DOHH2 (cell line): Measurements from ENCODE around the gene SLC25A15.
"Not testable (repeated sequence)": the region's sequence is repeated elsewhere in the genome, so short reads cannot be mapped to it uniquely, and the experiment has no call there.

Source experiments
- H3F3A ChIP-seq: fragments of 200-600 bp; sonication (generic), shearing (Covaris generic); 2 replicates; pipeline ENCODE4 v1.6.0; 2016; ENCODE audit warnings: antibody characterized with exemption, mild to moderate bottlenecking; ENCODE audit not compliant: control insufficient read depth, insufficient read depth
- H3K27ac ChIP-seq: fragments of 200-600 bp; sonication (generic); 2 replicates; pipeline ENCODE4 v1.5.1; 2014; ENCODE audit warnings: low read depth, mild to moderate bottlenecking, low read length, moderate library complexity
- H3K27me3 ChIP-seq: fragments of 200-600 bp; sonication (generic); 2 replicates; pipeline ENCODE4 v1.6.1; 2014; ENCODE audit warnings: mild to moderate bottlenecking, low read length, mixed read lengths; ENCODE audit not compliant: control insufficient read depth
- H3K36me3 ChIP-seq: fragments of 200-600 bp; sonication (generic); 2 replicates; pipeline ENCODE4 v1.6.1; 2014; ENCODE audit warnings: mild to moderate bottlenecking, low read length, moderate library complexity, mixed read lengths; ENCODE audit not compliant: control insufficient read depth
- H3K4me1 ChIP-seq: fragments of 200-600 bp; sonication (generic); 2 replicates; pipeline ENCODE4 v1.6.1; 2014; ENCODE audit warnings: mild to moderate bottlenecking, low read length, mixed read lengths; ENCODE audit not compliant: control insufficient read depth
- H3K4me2 ChIP-seq: fragments of 200-600 bp; sonication (generic); 2 replicates; pipeline ENCODE4 v1.6.0; 2014; ENCODE audit warnings: mild to moderate bottlenecking, low read length, moderate library complexity
- H3K4me3 ChIP-seq: fragments of 200-600 bp; sonication (generic); 2 replicates; pipeline ENCODE4 v1.5.1; 2014; ENCODE audit warnings: mild to moderate bottlenecking, low read length, mixed read lengths
- H3K79me2 ChIP-seq: fragments of 200-600 bp; sonication (generic); 2 replicates; pipeline ENCODE4 v1.6.1; 2014; ENCODE audit warnings: mild to moderate bottlenecking, low read length, mixed read lengths; ENCODE audit not compliant: control insufficient read depth
- H3K9me2 ChIP-seq: fragments of 200-600 bp; sonication (generic); replicated peaks from 2 replicates; pipeline ENCODE4 v1.6.1; 2014; ENCODE audit warnings: mild to moderate bottlenecking, low read length, mixed read lengths; ENCODE audit not compliant: control insufficient read depth
- H3K9me3 ChIP-seq: fragments of 200-600 bp; sonication (generic); 2 replicates; pipeline ENCODE4 v1.6.1; 2014; ENCODE audit warnings: antibody characterized with exemption, low read length, mixed read lengths; ENCODE audit not compliant: control insufficient read depth, insufficient read depth
- H4K20me1 ChIP-seq: fragments of 200-600 bp; sonication (generic); 2 replicates; pipeline ENCODE4 v1.6.0; 2014; ENCODE audit warnings: low read depth, mild to moderate bottlenecking, antibody characterized with exemption, low read length, moderate library complexity; ENCODE audit not compliant: control insufficient read depth, insufficient read depth
- CTCF ChIP-seq: fragments of 200-600 bp; sonication (generic); IDR thresholded peaks from one replicate; pipeline ENCODE4 v1.5.1; 2014; ENCODE audit warnings: antibody characterized with exemption, mild to moderate bottlenecking, low read depth, low read length; ENCODE audit not compliant: poor library complexity, severe bottlenecking
- EZH2phosphoT487 ChIP-seq: fragments of 200-600 bp; sonication (generic); IDR thresholded peaks from 2 replicates; pipeline ENCODE4 v1.6.1; 2017; ENCODE audit warnings: borderline replicate concordance, mild to moderate bottlenecking, antibody characterized with exemption, low read length, moderate library complexity, mixed read lengths

The SLC25A15 gene

GRCh38 chr13:40779796-40780285, 9.6 kb upstream of the SLC25A15 start:
- Histone ChIP-seq H3K4me2 (no peak overlapping the region), H3K79me2 (no peaks in the 10 kb centered on the region), H4K20me1 (no peaks in the 10 kb centered on the region), H3K27ac (no peak overlapping the region), H3K4me3 (no peak overlapping the region), H3K27me3 (no peaks in the 10 kb centered on the region), H3K9me2 (no peaks in the 10 kb centered on the region), H3K36me3 (no peaks in the 10 kb centered on the region), H3K9me3 (no peaks in the 10 kb centered on the region), H3F3A (no peaks in the 10 kb centered on the region; the same call in 1 of the 2 replicates), H3K4me1 (peaks cover 42% of the 10 kb centered on the region)
- no peak for TF ChIP-seq CTCF
- TF ChIP-seq EZH2phosphoT487: no peak

GRCh38 chr13:40780822-40781401, 8.5 kb upstream of the SLC25A15 start:
- no peak for TF ChIP-seq EZH2phosphoT487
- peak; percentile 24 for TF ChIP-seq CTCF
- Histone ChIP-seq H3K27ac (no peak overlapping the region), H3K9me3 (no peaks in the 10 kb centered on the region), H3K4me2 (no peak overlapping the region), H4K20me1 (no peaks in the 10 kb centered on the region), H3K36me3 (no peaks in the 10 kb centered on the region), H3K4me1 (peaks cover 39% of the 10 kb centered on the region), H3K9me2 (no peaks in the 10 kb centered on the region), H3K27me3 (no peaks in the 10 kb centered on the region), H3K79me2 (no peaks in the 10 kb centered on the region), H3F3A (no peaks in the 10 kb centered on the region; the same call in 1 of the 2 replicates), H3K4me3 (no peak overlapping the region)

- Histone ChIP-seq H3K27me3 (no peaks in the 10 kb centered on the region), H3K27ac (no peak overlapping the region)
- TF ChIP-seq CTCF: no peak
- no peak for TF ChIP-seq EZH2phosphoT487
Observed at GRCh38 chr13:40781717-40782116, 7.7 kb upstream of the SLC25A15 start.

GRCh38 chr13:40782971-40783370, 6.4 kb upstream of the SLC25A15 start:
- H3K4me1 ChIP-seq: peaks cover 19% of the 10 kb centered on the region
- H3K9me3 ChIP-seq, H3K36me3 ChIP-seq, H4K20me1 ChIP-seq, H3K9me2 ChIP-seq, H3K4me2 ChIP-seq, H3K4me3 ChIP-seq, H3K27ac ChIP-seq, H3F3A ChIP-seq, H3K79me2 ChIP-seq, H3K27me3 ChIP-seq: not testable (repeated sequence)

More at GRCh38 chr13:40781717-40782116, 7.7 kb upstream of the SLC25A15 start:
- peak overlapping the region; percentile 28; the same call in 1 of the 2 replicates for H3K4me2 ChIP-seq
- H3K36me3 ChIP-seq: no peaks in the 10 kb centered on the region
- no peaks in the 10 kb centered on the region for H3K79me2 ChIP-seq
- H3K9me3 ChIP-seq: no peaks in the 10 kb centered on the region
- H3K4me3 ChIP-seq: no peak overlapping the region
- H3F3A ChIP-seq: no peaks in the 10 kb centered on the region
- H3K4me1 ChIP-seq: peaks cover 31% of the 10 kb centered on the region
- no peaks in the 10 kb centered on the region for H3K9me2 ChIP-seq
- H4K20me1 ChIP-seq: no peaks in the 10 kb centered on the region
